Gastrocnemius medialis (tissue), 4 donors: ENCODE measurements around the gene RPL3. TPM values are rescaled to one million over a fixed set of nuclear protein-coding genes. Genes with fewer than 3 reads are reported as not detected.

Experiments
- ATAC-seq, 2 donors: fragments of 150-250 bp; one replicate each; pipeline ENCODE4 v1.9.1; 2016
- DNase-seq, 2 donors: peaks; one replicate each; pipeline ENCODE4 v3.0.0-alpha.2; 2019
- H3K27ac ChIP-seq, 4 donors: fragments of 200-600 bp; sonication (generic); 1 replicate in 1 of 4; 2 replicates in 3 of 4; pipeline ENCODE4 v1.5.1; 2016 to 2018; ENCODE audit warnings: mild to moderate bottlenecking in 2 of 4, moderate library complexity in 1 of 4
- H3K27me3 ChIP-seq, 3 donors: fragments of 200-600 bp; sonication (generic) in 2 of 3; 1 replicate in 1 of 3; 2 replicates in 2 of 3; pipeline versions ENCODE4 v1.5.1 to v1.6.0; 2016 to 2019; ENCODE audit warnings: mild to moderate bottlenecking in 1 of 3, moderate library complexity in 1 of 3
- H3K36me3 ChIP-seq, 2 donors: fragments of 200-600 bp; sonication (generic) in 1 of 2; one replicate each; pipeline ENCODE4 v1.5.1; 2017 to 2018
- H3K4me1 ChIP-seq, 2 donors: fragments of 200-600 bp; sonication (generic) in 1 of 2; one replicate each; pipeline ENCODE4 v1.5.1; 2016 to 2017; ENCODE audit warnings: mild to moderate bottlenecking in 2 of 2
- H3K4me3 ChIP-seq, 4 donors: fragments of 200-600 bp; sonication (generic) in 3 of 4; 1 replicate in 1 of 4; 2 replicates in 3 of 4; pipeline ENCODE4 v1.5.1; 2016 to 2019; ENCODE audit warnings: mild to moderate bottlenecking in 2 of 4
- H3K9me3 ChIP-seq, 3 donors: fragments of 200-600 bp; sonication (generic) in 2 of 3; 1 replicate in 1 of 3; 2 replicates in 2 of 3; pipeline ENCODE4 v1.5.1; 2016 to 2019
- CTCF ChIP-seq, 5 experiments: fragments of 450-650 bp in 3 of 5; fragments of 200-600 bp in 2 of 5; sonication (generic) in 2 of 5; IDR thresholded peaks in 4 of 5; conservative IDR thresholded peaks in 1 of 5; 1 replicate in 4 of 5; 2 replicates in 1 of 5; pipeline ENCODE4 v1.5.1; 2016 to 2019; ENCODE audit warnings: antibody characterized with exemption in 5 of 5, mild to moderate bottlenecking in 3 of 5, moderate library complexity in 3 of 5
- POLR2A ChIP-seq, 2 donors: fragments of 450-650 bp; IDR thresholded peaks; one replicate each; pipeline ENCODE4 v1.6.1; 2017; ENCODE audit warnings: antibody characterized with exemption in 2 of 2, mild to moderate bottlenecking in 2 of 2, moderate library complexity in 2 of 2
- in situ Hi-C, 4 donors: fragments of 200-750 bp; cut with MboI; loops; one replicate each; pipeline versions ENCODE4 v1.15.0 to v1.8.0; 2017; ENCODE audit warnings: low sequenced_read_pairs in 4 of 4
- intact Hi-C: fragments of 100-400 bp; cut with DNase I; formaldehyde crosslinking; loops from one replicate; pipeline ENCODE4 v1.15.1; 2023; ENCODE audit warnings: low total_unique reads
- total RNA-seq, 4 donors: library from RNA; depleted of rRNA; stranded (reverse); fragments of >200 nt; gene quantifications; one replicate each; pipeline versions ENCODE4 v1.1.0 to v1.2.3, GENCODE V29; 2016

RPL3 gene
- total RNA-seq, 4 donors from 2014 or later = 261 to 680 (median 391) TPM

GRCh38 chr22:39265143-39265886 is 54.1 kb downstream of the RPL3 start:
- H3K9me3 ChIP-seq = no peaks in the 10 kb centered on the region
- intact Hi-C loops (no loop called here), in situ Hi-C loops (no loop called here)
- no peak for DNase-seq
- H3K27ac ChIP-seq = no peak overlapping the region
- peaks cover 0 to 7% of the 10 kb centered on the region in 2 donors for H3K4me1 ChIP-seq
- no peaks in the 10 kb centered on the region for H3K27me3 ChIP-seq
- no peak for ATAC-seq
- no peaks in the 10 kb centered on the region for H3K36me3 ChIP-seq
- no peak overlapping the region for H3K4me3 ChIP-seq
- TF ChIP-seq POLR2A (IDR thresholded peaks at IDR 0.05) = no peak
- no peak for TF ChIP-seq CTCF (IDR thresholded peaks at IDR 0.05 in 4 of 5, conservative IDR thresholded peaks at IDR 0.05 in 1 of 5)

- Histone ChIP-seq H3K27me3 (no peaks in the 10 kb centered on the region), H3K9me3 (no peaks in the 10 kb centered on the region), H3K27ac (no peak overlapping the region), H3K36me3 (no peaks in the 10 kb centered on the region), H3K4me3 (no peak overlapping the region), H3K4me1 (peaks cover 0 to 7% of the 10 kb centered on the region in 2 donors)
- ATAC-seq (no peak), DNase-seq (peak in 1 of 2 donors; percentile 60)
- intact Hi-C loops = no loop called here
- in situ Hi-C loops = no loop called here
- no peak for TF ChIP-seq POLR2A (IDR thresholded peaks at IDR 0.05)
- TF ChIP-seq CTCF (IDR thresholded peaks at IDR 0.05 in 4 of 5, conservative IDR thresholded peaks at IDR 0.05 in 1 of 5) = no peak
These were observed 54.9 kb downstream of the RPL3 start for GRCh38 chr22:39264349-39265038.

GRCh38 chr22:39263626-39264348 is 55.6 kb downstream of the RPL3 start:
- Histone ChIP-seq H3K27me3 (no peaks in the 10 kb centered on the region), H3K36me3 (no peaks in the 10 kb centered on the region), H3K9me3 (no peaks in the 10 kb centered on the region), H3K4me1 (peaks cover 0 to 2% of the 10 kb centered on the region in 2 donors), H3K27ac (no peak overlapping the region), H3K4me3 (no peak overlapping the region)
- DNase-seq = no peak
- in situ Hi-C loops = no loop called here
- no peak for ATAC-seq
- intact Hi-C loops = no loop called here
- TF ChIP-seq CTCF (IDR thresholded peaks at IDR 0.05 in 4 of 5, conservative IDR thresholded peaks at IDR 0.05 in 1 of 5) (no peak), POLR2A (IDR thresholded peaks at IDR 0.05) (no peak)

Other genes with a start within 250 kb of the RPL3 start
- gene APOBEC3G, start 242.3 kb downstream of the RPL3 start, total RNA-seq = 1 to 10 TPM in 3 of 4 donors, under 1 TPM in 1; 0.86 to 3.7 (median 2.5) TPM
- not detected for gene APOBEC3H, start 222.4 kb downstream of the RPL3 start, total RNA-seq
- 10 to 100 TPM; 52.4 to 78.1 (median 62.3) TPM for gene CBX7, start 166.9 kb downstream of the RPL3 start, total RNA-seq
- 10 to 100 TPM in 1 of 4 donors, 1 to 10 TPM in 3; 6.0 to 20.0 (median 8.9) TPM for gene PDGFB, start 74.6 kb downstream of the RPL3 start, total RNA-seq
- 10 to 100 TPM in 2 of 4 donors, 1 to 10 TPM in 2; 2.8 to 17.2 (median 9.7) TPM for gene SYNGR1, start 30.4 kb upstream of the RPL3 start, total RNA-seq
- 10 to 100 TPM; 13.3 to 16.3 (median 14.8) TPM for gene TAB1, start 80.2 kb upstream of the RPL3 start, total RNA-seq
- 1 to 10 TPM in 1 of 4 donors, under 1 TPM in 3; 0.55 to 1.0 (median 0.59) TPM for gene MGAT3, start 137.4 kb upstream of the RPL3 start, total RNA-seq
- 10 to 100 TPM; 11.4 to 25.4 (median 12.9) TPM for gene MIEF1, start 182.7 kb upstream of the RPL3 start, total RNA-seq
- gene ATF4, start 200.9 kb upstream of the RPL3 start, total RNA-seq = 100 to 1,000 TPM; 480 to 666 (median 533) TPM
- gene RPS19BP1, start 213.1 kb upstream of the RPL3 start, total RNA-seq = 100 to 1,000 TPM in 2 of 4 donors, 10 to 100 TPM in 2; 72.2 to 128 (median 104) TPM